ENCODE data around the gene SCN3A. TPM values are rescaled to one million over a fixed set of nuclear protein-coding genes. Genes with fewer than 3 reads are reported as not detected.
A peak's percentile ranks its signal among the peaks of the same experiment; 100 is the strongest.

Gene SCN3A
- total and polyA plus RNA-seq, 2 of the 13 experiments (the other 11 are each of a cell fraction or from before 2014, with no cell fraction given) = not detected

GRCh38 chr2:165238295-165238694 is 34.4 kb upstream of the SCN3A start (continued):
- TF ChIP-seq, protein P1, sequence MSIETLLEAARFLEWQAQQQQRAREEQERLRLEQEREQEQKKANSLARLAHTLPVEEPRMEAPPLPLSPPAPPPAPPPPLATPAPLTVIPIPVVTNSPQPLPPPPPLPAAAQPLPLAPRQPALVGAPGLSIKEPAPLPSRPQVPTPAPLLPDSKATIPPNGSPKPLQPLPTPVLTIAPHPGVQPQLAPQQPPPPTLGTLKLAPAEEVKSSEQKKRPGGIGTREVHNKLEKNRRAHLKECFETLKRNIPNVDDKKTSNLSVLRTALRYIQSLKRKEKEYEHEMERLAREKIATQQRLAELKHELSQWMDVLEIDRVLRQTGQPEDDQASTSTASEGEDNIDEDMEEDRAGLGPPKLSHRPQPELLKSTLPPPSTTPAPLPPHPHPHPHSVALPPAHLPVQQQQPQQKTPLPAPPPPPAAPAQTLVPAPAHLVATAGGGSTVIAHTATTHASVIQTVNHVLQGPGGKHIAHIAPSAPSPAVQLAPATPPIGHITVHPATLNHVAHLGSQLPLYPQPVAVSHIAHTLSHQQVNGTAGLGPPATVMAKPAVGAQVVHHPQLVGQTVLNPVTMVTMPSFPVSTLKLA (IDR thresholded peaks at IDR 0.05) = no peak
- TF ChIP-seq MZF1 (CRISPR knock-in tag; IDR thresholded peaks at IDR 0.05; ENCODE audit: borderline replicate concordance) = no peak
- TF ChIP-seq HOXA9 (CRISPR knock-in tag; IDR thresholded peaks at IDR 0.05; ENCODE audit: borderline replicate concordance) = no peak
- TF ChIP-seq U2AF1 (optimal IDR thresholded peaks at IDR 0.05; ENCODE audit: low read depth, low read length) = no peak
- no peak for TF ChIP-seq CEBPG (CRISPR knock-in tag; IDR thresholded peaks at IDR 0.05)
- TF ChIP-seq ONECUT2 (CRISPR knock-in tag; IDR thresholded peaks at IDR 0.05) = peak; percentile 40; the same call in 1 of the 2 replicates
- no peak for TF ChIP-seq TOE1 (CRISPR knock-in tag; IDR thresholded peaks at IDR 0.05)
- TF ChIP-seq, protein P2, sequence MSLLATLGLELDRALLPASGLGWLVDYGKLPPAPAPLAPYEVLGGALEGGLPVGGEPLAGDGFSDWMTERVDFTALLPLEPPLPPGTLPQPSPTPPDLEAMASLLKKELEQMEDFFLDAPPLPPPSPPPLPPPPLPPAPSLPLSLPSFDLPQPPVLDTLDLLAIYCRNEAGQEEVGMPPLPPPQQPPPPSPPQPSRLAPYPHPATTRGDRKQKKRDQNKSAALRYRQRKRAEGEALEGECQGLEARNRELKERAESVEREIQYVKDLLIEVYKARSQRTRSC (CRISPR knock-in tag; IDR thresholded peaks at IDR 0.05; ENCODE audit: low read depth) = no peak
- TF ChIP-seq ZNF382 (CRISPR knock-in tag; IDR thresholded peaks at IDR 0.05; ENCODE audit: borderline replicate concordance) = no peak
- TF ChIP-seq HMG20B (CRISPR knock-in tag; conservative IDR thresholded peaks at IDR 0.05) = no peak
- no peak for TF ChIP-seq BORCS8-MEF2B (CRISPR knock-in tag; IDR thresholded peaks at IDR 0.05)
- TF ChIP-seq HNRNPK (IDR thresholded peaks at IDR 0.05; ENCODE audit: low read depth, low read length, poor library complexity, severe bottlenecking) = no peak
- no peak for TF ChIP-seq ZNF224 (CRISPR knock-in tag; IDR thresholded peaks at IDR 0.05)
- no peak for TF ChIP-seq ZNF230 (CRISPR knock-in tag; IDR thresholded peaks at IDR 0.05)
- TF ChIP-seq TAF1 (CRISPR knock-in tag; IDR thresholded peaks at IDR 0.05) = no peak
- TF ChIP-seq ZEB1 (IDR thresholded peaks at IDR 0.05; ENCODE audit: insufficient replicate concordance, low read depth) = no peak
- no peak for TF ChIP-seq GPN1 (CRISPR knock-in tag; IDR thresholded peaks at IDR 0.05; ENCODE audit: borderline replicate concordance)
- TF ChIP-seq RARA (CRISPR knock-in tag; IDR thresholded peaks at IDR 0.05) = 0 out of 2 replicates have a peak, but pooled peaks have one; percentile 12
- TF ChIP-seq, protein P3, sequence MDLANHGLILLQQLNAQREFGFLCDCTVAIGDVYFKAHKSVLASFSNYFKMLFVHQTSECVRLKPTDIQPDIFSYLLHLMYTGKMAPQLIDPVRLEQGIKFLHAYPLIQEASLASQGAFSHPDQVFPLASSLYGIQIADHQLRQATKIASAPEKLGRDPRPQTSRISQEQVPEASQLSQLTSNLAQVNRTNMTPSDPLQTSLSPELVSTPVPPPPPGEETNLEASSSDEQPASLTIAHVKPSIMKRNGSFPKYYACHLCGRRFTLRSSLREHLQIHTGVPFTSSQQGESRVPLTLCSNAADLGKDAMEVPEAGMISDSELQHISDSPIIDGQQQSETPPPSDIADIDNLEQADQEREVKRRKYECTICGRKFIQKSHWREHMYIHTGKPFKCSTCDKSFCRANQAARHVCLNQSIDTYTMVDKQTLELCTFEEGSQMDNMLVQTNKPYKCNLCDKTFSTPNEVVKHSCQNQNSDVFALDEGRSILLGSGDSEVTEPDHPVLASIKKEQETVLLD (CRISPR knock-in tag; IDR thresholded peaks at IDR 0.05; ENCODE audit: low read depth) = no peak
- 0 out of 2 replicates have a peak, but pooled peaks have one; percentile 22 for TF ChIP-seq ELF3 (CRISPR knock-in tag; IDR thresholded peaks at IDR 0.05)
- 0 out of 2 replicates have a peak, but pooled peaks have one; percentile 35 for TF ChIP-seq ZSCAN9 (CRISPR knock-in tag; IDR thresholded peaks at IDR 0.05; ENCODE audit: borderline replicate concordance)
- no peak for TF ChIP-seq ZNF343 (CRISPR knock-in tag; IDR thresholded peaks at IDR 0.05)
- no peak for TF ChIP-seq RARG (CRISPR knock-in tag; IDR thresholded peaks at IDR 0.05; ENCODE audit: low read depth)
- TF ChIP-seq CBX1 (IDR thresholded peaks at IDR 0.05; ENCODE audit: low read depth) = no peak
- TF ChIP-seq ZNF33B (CRISPR knock-in tag; IDR thresholded peaks at IDR 0.05) = no peak
- no peak for TF ChIP-seq PPARG (CRISPR knock-in tag; conservative IDR thresholded peaks at IDR 0.05)

Data from HepG2 (cell line).